Measurements from ENCODE around the gene BLOC1S1.

The BLOC1S1 gene

GRCh38 chr12:55712700-55713415 is 3.0 kb upstream of the BLOC1S1 start:
- no peak for DNase-seq

GRCh38 chr12:55713721-55714120 is 2.1 kb upstream of the BLOC1S1 start:
- no peak for DNase-seq

- DNase-seq = no peak
Measured at GRCh38 chr12:55715169-55715764, 579 bp upstream of the BLOC1S1 start.

GRCh38 chr12:55716582-55716957 is 724 bp downstream of the BLOC1S1 start:
- DNase-seq = no peak

GRCh38 chr12:55717011-55718007 is 1.5 kb downstream of the BLOC1S1 start:
- DNase-seq = peak in 1 of 2 experiments; percentile 27

GRCh38 chr12:55718015-55718414 is 2.2 kb downstream of the BLOC1S1 start:
- no peak for DNase-seq

GRCh38 chr12:55718624-55719275 is 2.9 kb downstream of the BLOC1S1 start:
- DNase-seq = no peak

GRCh38 chr12:55719371-55719770 is 3.5 kb downstream of the BLOC1S1 start:
- DNase-seq = no peak

GRCh38 chr12:55720071-55720564 is 4.3 kb downstream of the BLOC1S1 start, which contains the start of gene RDH5:
RDH5 (plus strand) TSS chr12:55720393; CDS start chr12:55721185, 792 bp downstream.
- DNase-seq = no peak

- DNase-seq = peak in 1 of 2 experiments; percentile 10
Measured at GRCh38 chr12:55720894-55721444, 5.1 kb downstream of the BLOC1S1 start.

- DNase-seq = no peak
Measured at GRCh38 chr12:55721601-55722213, 5.9 kb downstream of the BLOC1S1 start.

- DNase-seq = no peak
Measured at GRCh38 chr12:55722948-55723347, 7.1 kb downstream of the BLOC1S1 start.

- DNase-seq = no peak
Measured at GRCh38 chr12:55723516-55724225, 7.8 kb downstream of the BLOC1S1 start.

- peak; percentile 33 to 47 for DNase-seq
Measured at GRCh38 chr12:55724226-55724939, 8.5 kb downstream of the BLOC1S1 start.

GRCh38 chr12:55724940-55725309 is 9.1 kb downstream of the BLOC1S1 start:
- DNase-seq = no peak

- DNase-seq = no peak
Measured at GRCh38 chr12:55725556-55725955, 9.7 kb downstream of the BLOC1S1 start.

GRCh38 chr12:55726971-55727370 is 11.1 kb downstream of the BLOC1S1 start:
- DNase-seq = no peak

GRCh38 chr12:55727643-55728185 is 11.9 kb downstream of the BLOC1S1 start:
- no peak for DNase-seq

GRCh38 chr12:55728186-55728938 is 12.5 kb downstream of the BLOC1S1 start:
- DNase-seq = peak; percentile 51 to 57

Measured in NCI-H2081 (cell line).